PC-3 (cell line): Measurements from ENCODE around the gene CDC25A.

Source experiments
- CTCF ChIP-seq: fragments of 300-600 bp; sonication (generic); conservative IDR thresholded peaks from 2 replicates; pipeline ENCODE4 v1.5.1; 2017; ENCODE audit warnings: antibody characterized with exemption, low read depth, mild to moderate bottlenecking, low read length
- EZH2 ChIP-seq: fragments of 300-600 bp; sonication (generic); IDR thresholded peaks from one replicate; pipeline ENCODE4 v1.6.1; 2017; ENCODE audit warnings: antibody characterized with exemption, mild to moderate bottlenecking, low read length; ENCODE audit not compliant: unreplicated experiment
- EZH2phosphoT487 ChIP-seq: fragments of 300-600 bp; sonication (generic); IDR thresholded peaks from 2 replicates; pipeline ENCODE4 v1.6.1; 2018; ENCODE audit warnings: mild to moderate bottlenecking, antibody characterized with exemption, low read length, borderline replicate concordance

GRCh38 chr3:48120223-48120622 is 68.0 kb downstream of the CDC25A start:
- no peak for TF ChIP-seq CTCF
- TF ChIP-seq EZH2, result no peak
- no peak for TF ChIP-seq EZH2phosphoT487
